Measurements from ENCODE around the gene PKHD1.
A peak's percentile ranks its signal among the peaks of the same experiment; 100 is the strongest.

The PKHD1 gene

GRCh38 chr6:52106994-52107393 is 19.6 kb upstream of the PKHD1 start:
- DNase-seq, result no peak

- no peak for DNase-seq
These were observed 17.6 kb upstream of the PKHD1 start for GRCh38 chr6:52104979-52105378.

GRCh38 chr6:52103623-52104022 is 16.2 kb upstream of the PKHD1 start:
- DNase-seq, result no peak

- no peak for DNase-seq
These were observed 15.0 kb upstream of the PKHD1 start for GRCh38 chr6:52102405-52102804.

- no peak for DNase-seq
These were observed 11.3 kb upstream of the PKHD1 start for GRCh38 chr6:52098721-52099120.

GRCh38 chr6:52089758-52090348 is 2.4 kb upstream of the PKHD1 start:
- DNase-seq, result no peak

GRCh38 chr6:52086741-52087140 is 672 bp downstream of the PKHD1 start:
- DNase-seq, result no peak

GRCh38 chr6:52081237-52081636 is 6.2 kb downstream of the PKHD1 start:
- no peak for DNase-seq

GRCh38 chr6:52077961-52078625 is 9.3 kb downstream of the PKHD1 start:
- no peak for DNase-seq

GRCh38 chr6:52077180-52077884 is 10.1 kb downstream of the PKHD1 start:
- no peak for DNase-seq

- DNase-seq, result no peak
These were observed 10.6 kb downstream of the PKHD1 start for GRCh38 chr6:52076791-52077179.

GRCh38 chr6:52074716-52075115 is 12.7 kb downstream of the PKHD1 start:
- peak in 1 of 2 experiments; percentile 4 for DNase-seq

- no peak for DNase-seq
These were observed 13.3 kb downstream of the PKHD1 start for GRCh38 chr6:52074155-52074554.

GRCh38 chr6:52065621-52066020 is 21.8 kb downstream of the PKHD1 start:
- DNase-seq, result no peak

- DNase-seq, result peak; percentile 12 to 59
These were observed 23.6 kb downstream of the PKHD1 start for GRCh38 chr6:52063584-52064344.

GRCh38 chr6:52061481-52061880 is 25.9 kb downstream of the PKHD1 start:
- DNase-seq, result no peak

GRCh38 chr6:52059821-52060220 is 27.6 kb downstream of the PKHD1 start:
- no peak for DNase-seq

GRCh38 chr6:52055451-52055850 is 32.0 kb downstream of the PKHD1 start:
- DNase-seq, result no peak

GRCh38 chr6:52053038-52053695 is 34.2 kb downstream of the PKHD1 start:
- DNase-seq, result no peak

- no peak for DNase-seq
These were observed 37.4 kb downstream of the PKHD1 start for GRCh38 chr6:52050051-52050405.

GRCh38 chr6:52049252-52050050 is 38.0 kb downstream of the PKHD1 start:
- peak; percentile 4 to 39 for DNase-seq

GRCh38 chr6:52046456-52046855 is 41.0 kb downstream of the PKHD1 start:
- DNase-seq, result no peak
